Right lobe of liver (tissue), 6 donors: Measurements from ENCODE around the gene ABCG2. TPM values are rescaled to one million over a fixed set of nuclear protein-coding genes. Genes with fewer than 3 reads are reported as not detected.

Source experiments
- ATAC-seq, 4 donors: fragments of 200-7000 bp; cut with Tn5 transposase; one replicate each; pipeline ENCODE4 v1.9.1; 2020; ENCODE audit warnings: mild to moderate bottlenecking in 4 of 4, moderate library complexity in 4 of 4
- DNase-seq, 3 donors: peaks; one replicate each; pipeline ENCODE4 v3.0.0-alpha.2; 2020
- H3K27ac ChIP-seq, 3 donors: fragments of 200-600 bp; one replicate each; pipeline ENCODE4 v1.8.0; 2022
- H3K27me3 ChIP-seq, 2 donors: fragments of 200-600 bp; one replicate each; pipeline ENCODE4 v1.8.0; 2022
- H3K36me3 ChIP-seq, 4 donors: fragments of 200-600 bp; sonication (generic) in 1 of 4; one replicate each; pipeline versions ENCODE4 v1.5.1 to v1.8.0; 2017 to 2022; ENCODE audit warnings: control low read depth in 1 of 4
- H3K4me1 ChIP-seq, 4 donors: fragments of 200-600 bp; sonication (generic) in 1 of 4; one replicate each; pipeline versions ENCODE4 v1.5.1 to v1.8.0; 2017 to 2022; ENCODE audit warnings: control low read depth in 1 of 4
- H3K4me3 ChIP-seq, 3 donors: fragments of 200-600 bp; one replicate each; pipeline ENCODE4 v1.8.0; 2022
- H3K9me3 ChIP-seq, 4 donors: fragments of 200-600 bp; sonication (generic) in 1 of 4; one replicate each; pipeline versions ENCODE4 v1.5.1 to v1.8.0; 2017 to 2022; ENCODE audit warnings: control low read depth in 1 of 4
- CTCF ChIP-seq, 4 donors: fragments of 200-600 bp in 3 of 4; fragments of 450-650 bp in 1 of 4; IDR thresholded peaks; one replicate each; pipeline versions ENCODE4 v1.5.1 to v1.8.0; 2016 to 2022; ENCODE audit warnings: antibody characterized with exemption in 4 of 4, mild to moderate bottlenecking in 2 of 4
- POLR2A ChIP-seq: fragments of 450-650 bp; IDR thresholded peaks from one replicate; pipeline ENCODE4 v1.6.1; 2017; ENCODE audit warnings: antibody characterized with exemption, mild to moderate bottlenecking
- WGBS: methylation state at CpG from one replicate; pipeline ENCODE4 v1.1.6; 2018; ENCODE audit warnings: low coverage, low lambda C conversion rate; ENCODE audit not compliant: insufficient coverage; ENCODE audit errors: missing lambda C conversion rate; 5-methylcytosine and 5-hydroxymethylcytosine counted together
- intact Hi-C, 2 donors: fragments of 100-400 bp; cut with DNase I; formaldehyde crosslinking; loops; one replicate each; pipeline versions ENCODE4 v1.11.2 to v1.14.1; 2022
- total RNA-seq, 6 experiments: library from RNA; depleted of rRNA in 2 of 6; stranded (reverse); fragments of >200 nt in 2 of 6; fragmentation: NEBNext Ultra II Directional in 3 of 6; extraction: Animal tissue kit (Norgen Biotek cat#: 25700) in 3 of 6; gene quantifications; one replicate each; pipeline versions ENCODE4 v1.1.0 to v1.2.4, GENCODE V29; 2016 to 2023
- donor health status: DM: no; HTN: yes; CAD: no.
- donor health status: DM: no; HTN: no; CAD: no.
- donor health status: DM: no; HTN: no; CAD: no.
- donor health status: DM: no; HTN: yes; CAD: no.
- donor health status: DM: no; HTN: yes; CAD: no.

ABCG2 gene
- total RNA-seq, 6 experiments from 2014 or later: 6.4 to 11.4 (median 8.1) TPM

GRCh38 chr4:88054901-88055300, 103.5 kb downstream of the ABCG2 start:
- peak; percentile 48 to 76 (median 66) for DNase-seq
- 52% methylated on average over 2 of the region's 3 CpGs for WGBS
- Histone ChIP-seq H3K4me1 (peaks cover 0 to 22% (median 0%) of the 10 kb centered on the region in 4 donors), H3K4me3 (no peak overlapping the region), H3K9me3 (no peaks in the 10 kb centered on the region), H3K36me3 (no peaks in the 10 kb centered on the region), H3K27ac (no peak overlapping the region), H3K27me3 (no peaks in the 10 kb centered on the region)
- peak; percentile 99 to 100 (median 100) for ATAC-seq
- intact Hi-C loops: loop anchor here in 1 of 2 donors (10.0 kb wide), 1 partner anchor 160 kb away; no protein-coding TSS in a partner anchor
- TF ChIP-seq POLR2A (no peak), CTCF (IDR thresholded peaks at IDR 0.05) (peak; percentile 72 to 91 (median 80))

GRCh38 chr4:88054229-88054628, 104.2 kb downstream of the ABCG2 start:
- TF ChIP-seq POLR2A (no peak), CTCF (IDR thresholded peaks at IDR 0.05) (no peak)
- Histone ChIP-seq H3K27ac (no peak overlapping the region), H3K4me3 (no peak overlapping the region), H3K4me1 (peaks cover 0 to 15% (median 0%) of the 10 kb centered on the region in 4 donors), H3K27me3 (no peaks in the 10 kb centered on the region), H3K36me3 (no peaks in the 10 kb centered on the region), H3K9me3 (no peaks in the 10 kb centered on the region)
- DNase-seq: no peak
- 58% methylated on average over 4 of the region's 4 CpGs for WGBS
- intact Hi-C loops: loop anchor here in 1 of 2 donors (10.0 kb wide), 1 partner anchor 161 kb away; no protein-coding TSS in a partner anchor
- no peak for ATAC-seq

GRCh38 chr4:88045021-88045420, 113.4 kb downstream of the ABCG2 start:
- DNase-seq (no peak), ATAC-seq (no peak)
- H3K9me3 ChIP-seq: no peaks in the 10 kb centered on the region
- intact Hi-C loops: no loop called here
- no peaks in the 10 kb centered on the region for H3K4me1 ChIP-seq
- H3K4me3 ChIP-seq: no peak overlapping the region
- H3K27ac ChIP-seq: no peak overlapping the region
- H3K27me3 ChIP-seq: no peaks in the 10 kb centered on the region
- H3K36me3 ChIP-seq: peaks cover 0 to 11% (median 2%) of the 10 kb centered on the region in 4 donors
- TF ChIP-seq CTCF (IDR thresholded peaks at IDR 0.05): no peak
- no peak for TF ChIP-seq POLR2A

- ATAC-seq (no peak), DNase-seq (no peak)
- no peak for TF ChIP-seq CTCF (IDR thresholded peaks at IDR 0.05)
- no peak for TF ChIP-seq POLR2A
- Histone ChIP-seq H3K4me3 (no peak overlapping the region), H3K9me3 (no peaks in the 10 kb centered on the region), H3K4me1 (no peaks in the 10 kb centered on the region), H3K27me3 (no peaks in the 10 kb centered on the region), H3K36me3 (peaks cover 0 to 21% (median 3%) of the 10 kb centered on the region in 4 donors), H3K27ac (no peak overlapping the region)
- intact Hi-C loops: no loop called here
- 89% methylated on average over 6 of the region's 8 CpGs for WGBS
Measured at GRCh38 chr4:88043586-88044340, 114.7 kb downstream of the ABCG2 start.
